BE2C (cell line): ENCODE measurements around the gene COL11A2.

Experiments used
- DNase-seq: peaks from one replicate; pipeline ENCODE4 v3.0.0-alpha.2; 2020
- H3K27me3 ChIP-seq: fragments of 250-450 bp; sonication (Bioruptor Pico); 2 replicates; pipeline ENCODE4 v1.5.1; 2020; ENCODE audit warnings: mild to moderate bottlenecking
- H3K36me3 ChIP-seq: fragments of 250-450 bp; sonication (Bioruptor Pico); 2 replicates; pipeline ENCODE4 v1.5.1; 2020; ENCODE audit warnings: mild to moderate bottlenecking
- H3K4me1 ChIP-seq: fragments of 250-450 bp; sonication (Bioruptor Pico); 2 replicates; pipeline ENCODE4 v1.5.1; 2020
- H3K4me3 ChIP-seq: 2 replicates; pipeline ENCODE4 v1.5.1; 2011; ENCODE audit warnings: low read depth, low read length
- H3K9me3 ChIP-seq: fragments of 250-450 bp; sonication (Bioruptor Pico); 2 replicates; pipeline ENCODE4 v1.5.1; 2020
- TF ChIP-seq, protein P1 (sequence below): IDR thresholded peaks from 2 replicates; pipeline ENCODE4 v1.5.1; 2012; ENCODE audit warnings: mild to moderate bottlenecking, low read depth, low read length

Gene COL11A2

DNA sequence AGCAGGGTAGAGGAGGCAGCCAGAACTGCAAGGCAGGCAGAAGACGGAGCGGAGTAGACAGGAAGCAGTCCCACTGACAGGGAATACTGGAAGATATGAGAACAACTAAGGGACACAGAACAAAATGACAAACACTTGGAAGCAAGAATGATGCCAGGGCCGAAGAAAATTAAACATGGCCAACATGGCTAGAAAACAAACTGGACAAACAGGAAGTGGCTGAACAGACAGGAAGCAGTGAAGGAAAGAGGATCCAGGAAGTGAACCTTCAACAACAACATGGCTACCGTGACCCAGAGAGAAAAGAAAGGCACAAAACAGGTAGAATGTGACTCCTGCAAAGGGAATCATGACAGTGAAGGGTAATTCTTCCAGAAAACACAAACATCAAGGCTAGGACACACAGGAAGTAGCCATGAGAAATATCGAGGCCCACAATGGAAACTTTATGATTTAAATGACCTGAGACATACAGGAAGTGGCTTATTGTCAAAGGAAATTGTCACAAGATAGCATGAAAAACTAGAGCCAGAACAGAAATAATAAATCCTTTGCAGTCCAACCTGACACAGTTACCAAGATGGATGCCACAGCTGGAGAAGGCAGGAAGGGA lies 9.1 kb downstream of the COL11A2 start:
- Histone ChIP-seq H3K36me3 (no peaks in the 10 kb centered on the region), H3K27me3 (no peaks in the 10 kb centered on the region), H3K4me1 (no peaks in the 10 kb centered on the region), H3K4me3 (no peak overlapping the region), H3K9me3 (no peaks in the 10 kb centered on the region)
- DNase-seq = no peak
- TF ChIP-seq, protein P1, sequence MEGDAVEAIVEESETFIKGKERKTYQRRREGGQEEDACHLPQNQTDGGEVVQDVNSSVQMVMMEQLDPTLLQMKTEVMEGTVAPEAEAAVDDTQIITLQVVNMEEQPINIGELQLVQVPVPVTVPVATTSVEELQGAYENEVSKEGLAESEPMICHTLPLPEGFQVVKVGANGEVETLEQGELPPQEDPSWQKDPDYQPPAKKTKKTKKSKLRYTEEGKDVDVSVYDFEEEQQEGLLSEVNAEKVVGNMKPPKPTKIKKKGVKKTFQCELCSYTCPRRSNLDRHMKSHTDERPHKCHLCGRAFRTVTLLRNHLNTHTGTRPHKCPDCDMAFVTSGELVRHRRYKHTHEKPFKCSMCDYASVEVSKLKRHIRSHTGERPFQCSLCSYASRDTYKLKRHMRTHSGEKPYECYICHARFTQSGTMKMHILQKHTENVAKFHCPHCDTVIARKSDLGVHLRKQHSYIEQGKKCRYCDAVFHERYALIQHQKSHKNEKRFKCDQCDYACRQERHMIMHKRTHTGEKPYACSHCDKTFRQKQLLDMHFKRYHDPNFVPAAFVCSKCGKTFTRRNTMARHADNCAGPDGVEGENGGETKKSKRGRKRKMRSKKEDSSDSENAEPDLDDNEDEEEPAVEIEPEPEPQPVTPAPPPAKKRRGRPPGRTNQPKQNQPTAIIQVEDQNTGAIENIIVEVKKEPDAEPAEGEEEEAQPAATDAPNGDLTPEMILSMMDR = no peak

DNA sequence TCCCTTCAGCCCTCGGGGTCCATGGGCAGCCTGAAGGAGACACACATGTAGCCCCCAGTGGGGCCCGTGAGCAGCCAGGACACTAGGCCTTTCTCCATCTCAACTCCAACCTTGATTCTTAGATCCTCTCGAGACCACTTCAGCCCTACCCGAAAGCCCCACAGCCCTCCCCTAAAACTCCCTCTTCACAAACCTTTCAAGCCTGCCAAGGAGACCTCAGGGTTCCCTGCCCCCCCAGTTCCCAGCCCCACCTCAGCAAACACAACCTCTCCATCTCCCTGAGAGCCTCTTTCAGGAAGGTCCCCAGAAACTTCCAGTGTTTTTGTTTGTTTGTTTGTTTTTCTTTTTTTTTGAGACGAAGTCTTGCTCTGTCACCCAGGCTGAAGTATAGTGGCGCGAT lies 11.1 kb downstream of the COL11A2 start:
- Histone ChIP-seq H3K36me3 (no peaks in the 10 kb centered on the region), H3K9me3 (no peaks in the 10 kb centered on the region), H3K4me1 (no peaks in the 10 kb centered on the region), H3K27me3 (no peaks in the 10 kb centered on the region), H3K4me3 (no peak overlapping the region)
- DNase-seq = no peak
- TF ChIP-seq, protein P1 = no peak

DNA sequence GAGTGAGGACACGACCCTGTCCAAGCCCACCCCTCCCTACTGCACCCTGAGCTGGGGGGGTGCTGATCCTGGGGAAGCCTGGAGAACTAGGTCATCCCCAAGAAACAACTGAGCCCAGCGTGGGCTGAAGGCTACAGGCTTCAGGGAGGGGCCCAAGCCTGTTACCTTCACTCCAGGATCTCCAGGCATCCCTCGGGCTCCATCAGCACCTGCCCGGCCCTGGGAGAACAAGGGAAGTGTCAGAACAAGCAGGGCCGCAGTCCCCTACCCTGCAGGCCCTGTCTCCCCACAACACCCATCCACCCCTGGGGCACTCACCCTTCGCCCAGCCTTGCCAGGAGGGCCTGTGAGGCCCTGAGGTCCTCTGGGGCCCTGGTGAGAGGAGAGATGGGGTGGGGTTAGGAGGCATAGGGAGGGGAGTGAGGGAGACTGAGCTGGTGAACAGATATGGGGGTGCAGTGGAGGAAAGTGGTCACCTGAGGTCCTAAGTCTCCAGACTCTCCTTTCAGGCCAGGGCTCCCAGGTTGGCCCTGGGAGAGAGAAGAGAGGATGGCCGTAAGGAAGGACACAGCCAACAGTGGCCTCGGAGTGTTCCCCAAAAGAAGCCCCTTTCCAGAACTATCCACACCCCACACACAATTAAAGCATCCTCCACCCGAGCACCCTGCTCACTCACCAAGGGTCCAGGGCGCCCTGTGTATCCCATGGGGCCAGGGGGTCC lies 13.4 kb downstream of the COL11A2 start:
- Histone ChIP-seq H3K4me3 (no peak overlapping the region), H3K27me3 (no peaks in the 10 kb centered on the region), H3K36me3 (no peaks in the 10 kb centered on the region), H3K9me3 (no peaks in the 10 kb centered on the region), H3K4me1 (no peaks in the 10 kb centered on the region)
- TF ChIP-seq, protein P1 = no peak
- no peak for DNase-seq

DNA sequence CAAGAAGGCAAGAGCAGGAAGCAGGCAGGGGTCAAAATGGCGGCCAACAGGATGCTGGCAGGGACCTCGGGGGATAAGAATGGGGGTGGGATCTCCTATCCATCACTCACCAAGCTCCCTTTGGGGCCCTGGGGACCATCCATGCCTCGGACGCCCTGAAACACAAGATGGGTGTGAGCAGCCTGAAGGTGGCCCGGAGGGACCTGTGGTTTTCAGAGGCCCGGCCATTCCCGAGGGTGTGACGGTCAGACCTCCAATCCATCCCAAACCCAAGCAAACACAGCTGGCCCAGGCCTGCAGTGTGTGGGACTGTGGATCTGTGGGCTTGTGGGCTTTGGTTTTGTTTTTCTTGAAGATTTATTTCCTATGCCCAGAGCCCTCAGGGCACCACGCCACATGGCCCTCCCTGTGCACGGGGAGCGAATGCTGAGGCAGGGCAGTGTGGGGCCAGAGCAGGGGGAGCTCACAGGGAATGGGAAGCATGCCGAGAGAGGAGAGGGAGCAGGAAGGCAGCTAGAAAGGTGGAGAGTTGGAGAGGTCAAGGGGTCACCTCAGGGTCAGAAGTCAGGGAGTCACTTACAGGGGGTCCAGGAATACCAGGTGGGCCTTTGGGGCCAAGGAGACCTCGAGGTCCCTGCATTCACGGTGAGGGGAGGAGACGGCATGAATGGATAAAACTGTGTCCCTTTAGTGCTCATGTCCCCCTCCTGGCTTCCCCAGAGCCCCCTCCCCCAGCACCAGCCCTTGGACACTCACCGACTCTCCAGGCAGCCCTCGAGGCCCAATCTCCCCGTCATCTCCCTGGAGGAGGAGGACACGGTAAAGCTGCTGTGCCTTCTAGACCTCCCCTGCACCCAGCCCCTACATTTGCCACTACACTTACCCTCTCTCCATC lies 14.5 kb downstream of the COL11A2 start:
- Histone ChIP-seq H3K9me3 (no peaks in the 10 kb centered on the region), H3K36me3 (no peaks in the 10 kb centered on the region), H3K4me1 (no peaks in the 10 kb centered on the region), H3K27me3 (no peaks in the 10 kb centered on the region), H3K4me3 (no peak overlapping the region)
- DNase-seq = no peak
- TF ChIP-seq, protein P1 = no peak

DNA sequence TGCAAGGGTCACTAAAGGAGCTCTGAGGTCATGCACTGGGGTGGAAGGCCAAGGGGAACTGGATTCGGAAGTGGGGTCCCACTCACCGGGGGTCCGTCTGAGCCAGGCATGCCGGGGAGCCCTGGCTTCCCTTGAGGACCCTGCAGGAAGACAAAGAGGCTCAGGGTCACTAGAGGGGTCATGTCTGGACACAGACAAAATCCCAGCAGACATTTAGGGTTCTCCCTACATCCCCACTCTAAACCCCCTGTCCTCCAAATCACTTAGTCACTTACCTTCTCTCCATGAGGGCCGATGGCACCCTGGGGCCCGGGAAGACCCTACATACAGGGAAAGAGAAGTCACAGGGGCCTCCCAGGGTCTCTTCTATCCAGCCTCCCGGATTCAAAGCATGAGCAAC lies 15.4 kb downstream of the COL11A2 start:
- H3K36me3 ChIP-seq = no peaks in the 10 kb centered on the region
- TF ChIP-seq, protein P1 = no peak
- H3K4me1 ChIP-seq = no peaks in the 10 kb centered on the region
- DNase-seq = no peak
- no peaks in the 10 kb centered on the region for H3K9me3 ChIP-seq
- H3K27me3 ChIP-seq = no peaks in the 10 kb centered on the region
- H3K4me3 ChIP-seq = no peak overlapping the region
